H1 (cell line): ENCODE results near the gene ROBO2. TPM values are rescaled to one million over a fixed set of nuclear protein-coding genes. Genes with fewer than 3 reads are reported as not detected.

Experiments used
- CTCF ChIA-PET: fragments of 300-600 bp; sonication (Branson Sonifier 250); formaldehyde crosslinking; loops from one replicate; lab custom pipeline; 2021; ENCODE audit not compliant: partially characterized antibody; lab: Charles Lee
- POLR2A ChIA-PET: fragments of 300-600 bp; sonication (Branson Sonifier 250); formaldehyde crosslinking; loops from one replicate; lab custom pipeline; 2021; ENCODE audit warnings: inconsistent platforms; ENCODE audit not compliant: partially characterized antibody; lab: Charles Lee
- DNase-seq, 2 experiments: peaks; one replicate each; pipeline versions ENCODE4 v3.0.0 to v3.0.0-alpha.2; 2010 to 2022; ENCODE audit warnings: low spot score in 2 of 2, low read depth in 1 of 2, mixed read lengths in 1 of 2
- FAIRE-seq: peaks from 2 replicates; lab custom pipeline; 2011; peaks lifted over from hg19 to GRCh38; lab: Jason Lieb, UNC
- H2AFZ ChIP-seq: 2 replicates; pipeline ENCODE4 v1.8.1; 2012; ENCODE audit warnings: low read length, inconsistent platforms
- H2AK5ac ChIP-seq: 2 replicates; pipeline ENCODE4 v1.6.1; 2013; ENCODE audit warnings: low read depth, low read length
- H2BK120ac ChIP-seq: replicated peaks from 2 replicates; pipeline ENCODE3; 2013; ENCODE audit warnings: low read depth, low read length, inconsistent platforms
- H2BK12ac ChIP-seq: 2 replicates; pipeline ENCODE4 v1.6.1; 2013; ENCODE audit warnings: low read depth, low read length
- H2BK15ac ChIP-seq: 2 replicates; pipeline ENCODE4 v1.6.1; 2013; ENCODE audit warnings: low read length
- H2BK20ac ChIP-seq: 2 replicates; pipeline ENCODE4 v1.6.1; 2013; ENCODE audit warnings: low read length
- H2BK5ac ChIP-seq: 2 replicates; pipeline ENCODE4 v1.6.1; 2013; ENCODE audit warnings: low read depth, low read length
- H3K14ac ChIP-seq: 2 replicates; pipeline ENCODE4 v1.6.1; 2013; ENCODE audit warnings: inconsistent platforms; ENCODE audit not compliant: insufficient read length
- H3K18ac ChIP-seq: 2 replicates; pipeline ENCODE4 v1.6.1; 2013; ENCODE audit warnings: low read length; ENCODE audit errors: extremely low read depth
- H3K23ac ChIP-seq: 2 replicates; pipeline ENCODE4 v1.6.1; 2013; ENCODE audit warnings: inconsistent platforms; ENCODE audit not compliant: insufficient read length
- H3K23me2 ChIP-seq: 2 replicates; pipeline ENCODE4 v1.6.1; 2013; ENCODE audit warnings: low read depth, low read length
- H3K27ac ChIP-seq: 2 replicates; pipeline ENCODE4 v1.6.1; 2011; ENCODE audit warnings: low read depth, low read length, inconsistent platforms
- H3K27me3 ChIP-seq, 4 experiments: replicated peaks in 1 of 4; 1 replicate in 1 of 4; 2 replicates in 3 of 4; pipeline versions ENCODE4 v1.6.1 to v1.8.1; 2011 to 2013; ENCODE audit warnings: low read length in 3 of 4, mild to moderate bottlenecking in 3 of 4, inconsistent platforms in 2 of 4, mixed read lengths in 2 of 4, moderate library complexity in 1 of 4; ENCODE audit not compliant: control insufficient read depth in 3 of 4, insufficient read depth in 3 of 4; ENCODE audit errors: extremely low read depth in 1 of 4
- H3K36me3 ChIP-seq, 4 experiments: 2 replicates each; pipeline versions ENCODE4 v1.6.1 to v1.8.1; 2011 to 2013; ENCODE audit warnings: mild to moderate bottlenecking in 4 of 4, low read length in 3 of 4, moderate library complexity in 2 of 4, control low read depth in 1 of 4, inconsistent platforms in 1 of 4; ENCODE audit not compliant: insufficient read depth in 4 of 4, control insufficient read depth in 2 of 4
- H3K4ac ChIP-seq: replicated peaks from 2 replicates; pipeline ENCODE3; 2013; ENCODE audit warnings: low read length, low read depth, mixed read lengths, inconsistent platforms; ENCODE audit not compliant: insufficient read length
- H3K4me1 ChIP-seq, 4 experiments: replicated peaks in 1 of 4; 1 replicate in 1 of 4; 2 replicates in 3 of 4; pipeline versions ENCODE4 v1.6.1 to v1.8.1; 2011 to 2013; ENCODE audit warnings: low read length in 3 of 4, inconsistent platforms in 2 of 4, mixed read lengths in 1 of 4; ENCODE audit not compliant: insufficient read depth in 4 of 4, control insufficient read depth in 3 of 4
- H3K4me2 ChIP-seq, 2 experiments: 2 replicates each; pipeline versions ENCODE4 v1.6.1 to v1.8.1; 2011 to 2013; ENCODE audit warnings: low read depth in 2 of 2, low read length in 2 of 2, control low read depth in 1 of 2, inconsistent platforms in 1 of 2, mild to moderate bottlenecking in 1 of 2; ENCODE audit not compliant: insufficient read depth in 1 of 2
- H3K4me3 ChIP-seq, 4 experiments: fragments of 200-600, 300-600 bp in 1 of 4; sonication (generic), shearing (Covaris generic), sonication (Bioruptor Twin) in 1 of 4; 2 replicates each; pipeline versions ENCODE4 v1.5.1 to v1.8.1; 2011 to 2016; ENCODE audit warnings: low read length in 4 of 4, low read depth in 3 of 4, control low read depth in 2 of 4, inconsistent platforms in 2 of 4, mild to moderate bottlenecking in 2 of 4, mixed read lengths in 1 of 4, moderate library complexity in 1 of 4; ENCODE audit not compliant: insufficient read depth in 2 of 4; ENCODE audit errors: extremely low read depth in 1 of 4
- H3K56ac ChIP-seq: replicated peaks from 2 replicates; pipeline ENCODE3; 2013; ENCODE audit warnings: low read depth, mild to moderate bottlenecking, mixed read lengths, low read length, inconsistent platforms; ENCODE audit not compliant: insufficient read length
- H3K79me1 ChIP-seq: 2 replicates; pipeline ENCODE4 v1.6.1; 2013; ENCODE audit warnings: low read depth, low read length, control low read depth
- H3K79me2 ChIP-seq, 2 experiments: 2 replicates each; pipeline versions ENCODE4 v1.6.1 to v1.8.1; 2012 to 2013; ENCODE audit warnings: low read length in 2 of 2, mild to moderate bottlenecking in 2 of 2, inconsistent platforms in 1 of 2; ENCODE audit not compliant: insufficient read depth in 2 of 2, control insufficient read depth in 1 of 2
- H3K9ac ChIP-seq, 4 experiments: replicated peaks in 1 of 4; 1 replicate in 1 of 4; 2 replicates in 3 of 4; pipeline versions ENCODE4 v1.6.1 to v1.8.1; 2011 to 2013; ENCODE audit warnings: low read depth in 3 of 4, low read length in 3 of 4, control low read depth in 2 of 4, mild to moderate bottlenecking in 2 of 4, moderate library complexity in 2 of 4, inconsistent platforms in 1 of 4; ENCODE audit errors: extremely low read depth in 1 of 4
- H3K9me3 ChIP-seq, 2 experiments: 2 replicates each; pipeline versions ENCODE4 v1.6.1 to v1.8.1; 2012 to 2013; ENCODE audit warnings: mild to moderate bottlenecking in 2 of 2, moderate library complexity in 2 of 2, control low read depth in 1 of 2, inconsistent platforms in 1 of 2, low read depth in 1 of 2, low read length in 1 of 2, mixed read lengths in 1 of 2; ENCODE audit not compliant: insufficient read depth in 2 of 2
- H4K20me1 ChIP-seq, 2 experiments: replicated peaks in 1 of 2; 2 replicates each; pipeline versions ENCODE3 to v1.8.1; 2011 to 2013; ENCODE audit warnings: inconsistent platforms in 2 of 2, low read length in 2 of 2, mild to moderate bottlenecking in 1 of 2; ENCODE audit not compliant: insufficient read depth in 2 of 2, control insufficient read depth in 1 of 2
- H4K5ac ChIP-seq: 2 replicates; pipeline ENCODE4 v1.6.1; 2013; ENCODE audit warnings: low read length, low read depth, mixed read lengths, inconsistent platforms; ENCODE audit not compliant: insufficient read length
- H4K8ac ChIP-seq: 2 replicates; pipeline ENCODE4 v1.8.0; 2013; ENCODE audit warnings: mild to moderate bottlenecking, moderate library complexity, low read length, inconsistent platforms; ENCODE audit not compliant: insufficient read depth; ENCODE audit errors: extremely low read depth
- H4K91ac ChIP-seq: replicated peaks from 2 replicates; pipeline ENCODE3; 2013; ENCODE audit warnings: low read length, mixed read lengths, inconsistent platforms; ENCODE audit not compliant: insufficient read length
- EP300 ChIP-seq, 2 experiments: IDR thresholded peaks; 1 replicate in 1 of 2; 2 replicates in 1 of 2; pipeline ENCODE4 v1.6.1; 2011 to 2012; ENCODE audit warnings: low read depth in 2 of 2, low read length in 2 of 2, mild to moderate bottlenecking in 2 of 2, borderline replicate concordance in 1 of 2, inconsistent platforms in 1 of 2, moderate library complexity in 1 of 2
- POLR2A ChIP-seq, 2 experiments: IDR thresholded peaks; 1 replicate in 1 of 2; 2 replicates in 1 of 2; pipeline ENCODE4 v1.6.1; 2011; ENCODE audit warnings: low read depth in 2 of 2, low read length in 2 of 2, mild to moderate bottlenecking in 2 of 2; ENCODE audit errors: control extremely low read depth in 1 of 2
- RFX5 ChIP-seq: IDR thresholded peaks from 2 replicates; pipeline ENCODE4 v1.6.1; 2011; ENCODE audit warnings: low read depth, low read length, improper control_type of control experiment, borderline replicate concordance
- SIX5 ChIP-seq: IDR thresholded peaks from 2 replicates; pipeline ENCODE4 v1.6.1; 2011; ENCODE audit warnings: mild to moderate bottlenecking, low read depth, low read length
- WGBS, 2 experiments: shearing (Covaris generic) in 1 of 2; methylation state at CpG; one replicate each; pipeline versions ENCODE4 v1.1.6 to v1.1.7; 2013 to 2015; ENCODE audit warnings: low lambda C conversion rate in 2 of 2, mixed read lengths in 2 of 2, inconsistent platforms in 1 of 2, low coverage in 1 of 2, missing lambda C conversion rate in 1 of 2; ENCODE audit not compliant: insufficient replicate concordance in 2 of 2, insufficient coverage in 1 of 2, insufficient read length in 1 of 2; ENCODE audit errors: extremely low coverage in 1 of 2, missing lambda C conversion rate in 1 of 2; 5-methylcytosine and 5-hydroxymethylcytosine counted together
- polyA plus RNA-seq, 7 experiments: library from polyadenylated mRNA; depleted of rRNA in 3 of 7; stranded (reverse) in 5 of 7; unstranded in 2 of 7; fragments of >200 nt in 5 of 7; fragments of 200-250 nt in 2 of 7; gene quantifications; 1 replicate in 5 of 7; 2 replicates in 1 of 7; 4 replicates in 1 of 7; pipeline versions ENCODE4 v1.2.1 to v1.2.3, GENCODE V29; 2011 to 2013; ENCODE audit warnings: missing spikeins in 2 of 7, mixed read lengths in 2 of 7
- total RNA-seq: library from RNA; stranded (reverse); fragmentation: NEBNext Ultra II Directional; extraction: Animal tissue kit (Norgen Biotek cat#: 25700); gene quantifications from 2 replicates; pipeline ENCODE4 v1.2.1, GENCODE V29; 2021
- TF ChIP-seq, protein P1 (sequence below): IDR thresholded peaks from 2 replicates; pipeline ENCODE4 v1.6.1; 2012; ENCODE audit warnings: inconsistent platforms

Gene ROBO2
- total and polyA plus RNA-seq, 2 of the 8 experiments (the other 6 are each of a cell fraction or from before 2014, with no cell fraction given) = 1.5 to 2.9 TPM

GRCh38 chr3:77513542-77513941, 473.6 kb downstream of the ROBO2 start:
- Histone ChIP-seq H2AFZ (no peak overlapping the region), H3K4me2 (no peak overlapping the region), H4K8ac (no peak overlapping the region), H4K20me1 (no peaks in the 10 kb centered on the region), H2BK120ac (no peak overlapping the region), H4K5ac (no peak overlapping the region), H3K27me3 (no peaks in the 10 kb centered on the region; a peak in 1 of 7 replicates), H3K4me1 (peaks cover 0 to 3% (median 0%) of the 10 kb centered on the region in 4 experiments; a peak in 3 of 7 replicates), H3K23ac (no peak overlapping the region), H3K18ac (no peak overlapping the region), H3K4ac (no peak overlapping the region), H2BK15ac (no peak overlapping the region), H2BK12ac (no peak overlapping the region), H3K79me1 (no peaks in the 10 kb centered on the region), H3K36me3 (no peaks in the 10 kb centered on the region), H2AK5ac (no peak overlapping the region), H3K79me2 (no peaks in the 10 kb centered on the region), H3K9me3 (no peaks in the 10 kb centered on the region), H3K14ac (no peak overlapping the region), H3K4me3 (no peak overlapping the region), H3K23me2 (no peaks in the 10 kb centered on the region), H4K91ac (no peak overlapping the region), H2BK20ac (no peak overlapping the region), H3K9ac (no peak overlapping the region), H2BK5ac (no peak overlapping the region), H3K27ac (no peak overlapping the region), H3K56ac (no peak overlapping the region)
- 75% methylated on average over 5 of the region's 5 CpGs; no CpG with 5 or more reads in 1 of the 2 experiments for WGBS, 2 experiments
- TF ChIP-seq POLR2A (IDR thresholded peaks at IDR 0.05; ENCODE audit: control extremely low read depth in 1 of 2, low read depth in 2 of 2, low read length in 2 of 2) = no peak
- TF ChIP-seq EP300 (IDR thresholded peaks at IDR 0.05; ENCODE audit: borderline replicate concordance in 1 of 2, low read depth in 2 of 2, low read length in 2 of 2) = no peak
- TF ChIP-seq SIX5 = no peak
- TF ChIP-seq, protein P1, sequence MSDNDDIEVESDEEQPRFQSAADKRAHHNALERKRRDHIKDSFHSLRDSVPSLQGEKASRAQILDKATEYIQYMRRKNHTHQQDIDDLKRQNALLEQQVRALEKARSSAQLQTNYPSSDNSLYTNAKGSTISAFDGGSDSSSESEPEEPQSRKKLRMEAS = no peak
- no peak for TF ChIP-seq RFX5
- ChIA-PET CTCF (no interaction called here), POLR2A (no interaction called here)
- FAIRE-seq (no peak), DNase-seq (no peak)
